Activated T-helper 1 cell treated with anti-CD3 and anti-CD28 coated beads, Interleukin-12 subunit alpha, Interleukin-12 subunit beta, Interleukin-2, Interleukin-4 antibody, amounts not matched to agents 30 ng/mL and 10 ng/mL and 1 ng/mL, durations not matched to agents 14 hours and 24 hours and 36 hours (primary cell): ENCODE data around the gene CCNJL. TPM values are rescaled to one million over a fixed set of nuclear protein-coding genes. Genes with fewer than 3 reads are reported as not detected.

ENCODE experiments used
- DNase-seq: peaks from one replicate; pipeline ENCODE4 v3.0.0; 2021; ENCODE audit warnings: low spot score
- H3K27ac Mint-ChIP-seq: one replicate; pipeline ENCODE4 v1.8.0; 2021; ENCODE audit warnings: mild to moderate bottlenecking, mixed read lengths
- H3K27me3 Mint-ChIP-seq: one replicate; pipeline ENCODE4 v1.8.0; 2022; ENCODE audit warnings: mild to moderate bottlenecking, moderate library complexity, mixed read lengths; ENCODE audit not compliant: insufficient read depth
- H3K36me3 Mint-ChIP-seq: one replicate; pipeline ENCODE4 v1.8.0; 2021; ENCODE audit warnings: low read depth, mixed read lengths
- H3K4me1 Mint-ChIP-seq: one replicate; pipeline ENCODE4 v1.8.0; 2021; ENCODE audit warnings: low read depth, mixed read lengths
- H3K4me3 Mint-ChIP-seq: one replicate; pipeline ENCODE4 v1.8.0; 2021; ENCODE audit warnings: mild to moderate bottlenecking, moderate library complexity, mixed read lengths
- H3K9me3 Mint-ChIP-seq: one replicate; pipeline ENCODE4 v1.8.0; 2021; ENCODE audit warnings: mixed read lengths
- intact Hi-C: fragments of 100-400 bp; cut with micrococcal nuclease; formaldehyde crosslinking; loops from one replicate; pipeline ENCODE4 v1.15.1; 2024
- total RNA-seq: library from RNA; stranded (reverse); gene quantifications from 2 replicates; pipeline ENCODE4 v1.2.3, GENCODE V29; 2022

The CCNJL gene
- total RNA-seq, 1 donor from 2014 or later: not detected

DNA sequence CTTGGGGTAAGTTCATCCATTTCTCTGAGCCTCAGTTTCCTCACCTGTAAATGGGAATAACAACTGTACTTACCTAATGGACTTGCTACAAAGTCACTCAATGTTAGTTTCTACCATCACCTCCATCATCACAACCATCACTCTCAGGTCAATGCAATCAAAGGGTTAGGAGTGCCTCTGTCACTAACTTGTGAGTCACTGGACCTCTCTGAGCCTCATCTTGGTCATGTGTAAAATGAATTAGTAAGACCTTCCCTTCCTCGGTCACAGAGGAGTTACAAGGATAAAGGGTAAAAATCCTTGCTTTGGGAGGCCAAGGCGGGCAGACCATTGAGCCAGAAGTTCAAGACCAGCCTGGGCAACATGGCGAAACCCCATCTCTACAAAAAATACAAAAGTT, 70.2 kb downstream of the CCNJL start:
- Mint-ChIP-seq H3K9me3 (no peaks in the 10 kb centered on the region), H3K4me1 (no peaks in the 10 kb centered on the region), H3K27ac (no peak overlapping the region), H3K4me3 (no peak overlapping the region), H3K36me3 (no peaks in the 10 kb centered on the region), H3K27me3 (no peaks in the 10 kb centered on the region)
- DNase-seq: no peak
- intact Hi-C loops: no loop called here

DNA sequence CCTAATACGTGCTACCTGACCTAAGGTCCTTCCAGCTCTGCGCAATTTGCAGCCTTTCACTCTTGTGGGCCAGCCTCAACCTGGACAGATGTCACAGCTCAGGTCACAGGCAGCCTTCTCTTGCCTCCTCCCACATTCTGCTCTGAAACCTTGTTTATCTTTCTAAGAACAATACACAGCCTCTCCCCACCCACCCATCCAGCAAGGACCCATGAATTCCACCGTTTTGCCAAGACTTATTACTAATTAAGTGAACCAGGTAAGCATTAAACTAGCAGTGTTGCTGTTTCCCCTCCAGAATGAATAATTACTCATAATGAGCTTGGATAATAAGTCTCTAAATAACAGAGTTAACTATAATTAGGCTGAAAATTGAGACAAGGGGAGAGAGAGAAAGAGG, 72.0 kb downstream of the CCNJL start:
- Mint-ChIP-seq H3K9me3 (no peaks in the 10 kb centered on the region), H3K4me1 (no peaks in the 10 kb centered on the region), H3K36me3 (no peaks in the 10 kb centered on the region), H3K4me3 (no peak overlapping the region), H3K27me3 (no peaks in the 10 kb centered on the region), H3K27ac (no peak overlapping the region)
- intact Hi-C loops: no loop called here
- DNase-seq: no peak

DNA sequence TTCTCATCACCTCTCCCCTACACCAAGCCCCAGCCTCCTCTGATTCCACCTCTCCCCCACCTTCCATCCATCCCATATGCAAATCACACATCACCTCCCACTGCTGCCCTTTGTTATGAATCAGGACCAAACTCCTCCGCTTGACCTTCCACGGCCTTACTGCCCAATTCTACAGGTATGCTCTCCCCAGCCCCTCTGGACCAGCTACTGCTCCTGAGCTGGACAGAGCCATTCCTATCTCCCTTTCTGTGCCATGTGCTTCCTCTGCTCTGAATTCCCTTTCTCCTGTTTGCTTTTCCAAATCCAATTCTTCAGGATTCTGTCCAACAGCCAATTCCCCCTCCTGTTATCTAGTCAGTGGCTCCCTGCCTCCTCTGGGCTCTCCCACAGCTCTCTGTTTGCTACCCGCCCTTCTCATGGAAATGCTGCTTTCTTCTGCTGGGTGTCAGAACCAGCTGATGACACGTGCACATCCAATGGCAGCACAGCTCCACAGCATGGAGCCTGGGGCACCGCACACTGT, 74.7 kb downstream of the CCNJL start:
- Mint-ChIP-seq H3K27me3 (no peaks in the 10 kb centered on the region), H3K36me3 (no peaks in the 10 kb centered on the region), H3K9me3 (no peaks in the 10 kb centered on the region), H3K4me3 (no peak overlapping the region), H3K27ac (no peak overlapping the region), H3K4me1 (no peaks in the 10 kb centered on the region)
- no peak for DNase-seq
- intact Hi-C loops: no loop called here

DNA sequence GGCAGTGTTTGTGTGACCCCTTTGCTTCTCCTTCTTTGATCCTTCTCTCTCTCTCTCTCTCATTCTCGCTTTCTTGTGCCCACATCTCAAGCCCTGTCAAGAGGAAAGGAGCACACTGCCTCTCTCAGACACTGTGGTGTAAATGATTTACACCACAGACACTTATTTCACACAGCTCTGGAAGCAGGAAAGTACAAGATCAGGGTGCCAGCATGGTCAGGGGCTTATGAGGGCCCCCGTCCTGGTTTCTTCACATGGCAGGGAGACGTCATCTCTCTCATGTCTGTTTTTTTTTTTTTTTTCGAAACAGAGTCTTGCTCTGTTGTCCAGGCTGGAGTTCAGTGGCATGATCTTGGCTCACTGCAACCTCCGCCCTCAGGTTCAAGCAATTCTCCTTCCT, 76.6 kb downstream of the CCNJL start:
- no peak for DNase-seq
- no peak overlapping the region for H3K4me3 Mint-ChIP-seq
- H3K27me3 Mint-ChIP-seq: no peaks in the 10 kb centered on the region
- no peaks in the 10 kb centered on the region for H3K4me1 Mint-ChIP-seq
- H3K36me3 Mint-ChIP-seq: no peaks in the 10 kb centered on the region
- intact Hi-C loops: no loop called here
- no peaks in the 10 kb centered on the region for H3K9me3 Mint-ChIP-seq
- H3K27ac Mint-ChIP-seq: no peak overlapping the region

DNA sequence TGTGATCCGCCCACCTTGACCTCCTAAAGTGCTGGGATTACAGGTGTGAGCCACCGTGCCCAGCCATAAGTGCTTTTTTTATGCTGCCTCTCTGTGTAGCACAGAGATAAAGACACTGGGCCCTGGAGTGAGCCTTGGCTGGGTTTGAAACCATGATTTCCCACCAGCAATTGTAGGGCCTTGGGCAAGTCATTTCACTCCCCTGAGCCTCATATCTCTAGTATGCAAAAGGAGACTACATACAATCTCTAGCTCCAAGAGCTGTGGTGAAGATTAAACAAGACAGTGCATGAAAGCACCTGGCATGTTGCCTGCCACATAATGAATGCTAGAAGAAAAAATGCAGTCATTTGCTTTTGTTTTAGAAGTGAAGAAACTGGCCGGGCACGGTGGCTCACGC, 79.1 kb downstream of the CCNJL start:
- no peak for DNase-seq
- no peaks in the 10 kb centered on the region for H3K27me3 Mint-ChIP-seq

DNA sequence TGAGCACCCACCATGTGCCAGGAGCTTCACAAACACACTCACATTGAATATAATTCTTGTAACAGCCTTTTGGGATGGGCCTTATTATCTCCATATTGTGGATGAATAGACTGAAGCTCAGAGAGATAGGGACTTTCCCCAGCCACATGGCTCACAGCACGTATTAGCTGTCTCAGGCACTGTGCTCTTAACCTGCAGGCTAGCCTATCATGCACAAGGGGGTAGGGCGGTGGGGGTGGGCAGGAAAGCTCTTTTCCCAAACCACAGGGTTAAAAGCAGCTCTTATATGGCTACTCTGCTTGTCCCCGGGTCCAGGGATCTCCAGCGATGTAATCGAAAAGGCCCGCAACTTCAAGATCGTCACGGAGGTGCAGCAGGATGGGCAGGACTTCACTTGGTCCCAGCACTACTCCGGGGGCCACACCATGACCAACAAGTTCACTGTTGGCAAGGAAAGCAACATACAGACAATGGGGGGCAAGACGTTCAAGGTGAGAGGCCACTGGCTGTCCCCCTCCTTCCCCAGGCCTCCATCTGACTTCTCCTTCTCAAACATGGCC, 80.5 kb downstream of the CCNJL start:
- no peaks in the 10 kb centered on the region for H3K27me3 Mint-ChIP-seq
- H3K36me3 Mint-ChIP-seq: no peaks in the 10 kb centered on the region
- H3K27ac Mint-ChIP-seq: no peak overlapping the region
- intact Hi-C loops: no loop called here
- H3K9me3 Mint-ChIP-seq: no peaks in the 10 kb centered on the region
- H3K4me3 Mint-ChIP-seq: no peak overlapping the region
- no peak for DNase-seq
- no peaks in the 10 kb centered on the region for H3K4me1 Mint-ChIP-seq

More for the DNA sequence above, 79.1 kb downstream of the CCNJL start:
- no peaks in the 10 kb centered on the region for H3K9me3 Mint-ChIP-seq
- no peak overlapping the region for H3K4me3 Mint-ChIP-seq
- H3K36me3 Mint-ChIP-seq: no peaks in the 10 kb centered on the region
- H3K4me1 Mint-ChIP-seq: no peaks in the 10 kb centered on the region
- no peak overlapping the region for H3K27ac Mint-ChIP-seq
- intact Hi-C loops: no loop called here

DNA sequence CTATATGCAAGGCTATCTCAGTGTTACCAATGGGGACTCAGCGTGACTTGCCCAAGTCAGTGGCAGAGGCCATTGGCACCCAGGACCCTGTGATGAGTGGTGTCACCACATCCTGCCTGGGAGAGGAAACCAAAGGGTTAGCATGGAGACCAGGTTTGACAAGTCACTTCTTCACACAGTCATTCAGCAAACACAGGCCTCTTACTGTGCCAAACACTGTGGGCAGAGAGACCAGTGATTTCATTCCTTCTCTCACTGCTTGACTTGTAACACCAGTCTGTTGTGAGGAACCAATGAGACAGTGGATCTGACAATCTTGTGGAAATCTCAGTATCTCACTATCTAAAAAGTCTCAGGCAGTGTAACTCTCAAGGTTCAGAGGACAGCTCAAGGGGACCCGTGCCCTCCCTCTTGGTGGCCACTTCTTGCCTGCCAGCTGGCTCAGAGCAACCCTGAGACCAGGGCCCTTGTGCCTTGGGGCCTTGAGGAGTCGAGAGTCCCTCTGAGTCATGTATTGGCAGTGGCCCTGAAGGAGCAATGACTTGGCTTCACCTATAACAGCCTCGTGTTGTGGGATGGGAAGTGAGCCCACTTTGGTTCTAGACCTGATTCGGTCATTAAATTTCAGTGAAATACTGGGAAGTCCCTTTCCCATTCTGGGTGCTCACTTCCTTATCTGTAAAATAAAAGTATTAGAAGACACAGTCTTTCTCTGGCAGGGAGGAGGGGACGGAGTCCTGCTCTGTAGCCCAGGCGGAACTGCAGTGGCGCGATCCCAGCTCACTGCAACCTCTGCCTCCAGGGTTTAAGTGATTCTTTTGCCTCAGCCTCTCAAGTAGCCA, 81.5 kb downstream of the CCNJL start:
- no peak overlapping the region for H3K27ac Mint-ChIP-seq
- H3K27me3 Mint-ChIP-seq: no peaks in the 10 kb centered on the region
- no peak overlapping the region for H3K4me3 Mint-ChIP-seq
- H3K4me1 Mint-ChIP-seq: no peaks in the 10 kb centered on the region
- no peaks in the 10 kb centered on the region for H3K36me3 Mint-ChIP-seq
- intact Hi-C loops: no loop called here
- no peak for DNase-seq
- H3K9me3 Mint-ChIP-seq: no peaks in the 10 kb centered on the region

DNA sequence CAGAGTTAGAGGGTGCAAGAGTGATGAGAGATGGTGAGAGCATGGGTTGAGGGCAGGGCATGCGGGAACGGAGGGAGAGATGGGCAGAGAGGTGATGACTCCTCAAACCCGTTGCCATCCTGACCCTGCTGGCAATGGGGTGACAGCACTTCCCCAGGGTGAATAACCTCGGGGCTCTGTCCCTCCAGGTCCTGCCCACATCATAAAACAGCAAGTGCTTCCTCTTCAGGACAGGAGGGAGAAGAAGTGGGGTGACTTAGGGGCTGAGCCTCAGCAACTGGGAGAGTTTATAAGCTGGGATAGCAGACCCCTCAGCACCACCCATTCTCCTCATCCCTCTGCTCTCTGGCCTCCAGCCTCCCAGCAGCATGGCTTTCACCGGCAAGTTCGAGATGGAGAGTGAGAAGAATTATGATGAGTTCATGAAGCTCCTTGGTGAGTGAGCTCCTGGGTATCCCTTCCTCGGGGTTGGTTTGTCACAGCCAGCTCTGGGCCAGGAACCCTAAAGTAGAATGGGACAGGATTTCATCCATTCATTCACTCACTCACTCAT, 83.1 kb downstream of the CCNJL start, which contains the start of gene FABP6:
TSS of gene FABP6 (plus strand) at position 317 of the 553 bp plus-strand sequence. CDS start at position 369, 52 bp downstream.
- H3K4me1 Mint-ChIP-seq: no peaks in the 10 kb centered on the region
- no peak within 1 kb of the TSS for H3K27ac Mint-ChIP-seq
- no peak for DNase-seq
- no peak within 1 kb of the TSS for H3K4me3 Mint-ChIP-seq
- H3K27me3 Mint-ChIP-seq: no peaks in the 10 kb centered on the region
- no peaks in the 10 kb centered on the region for H3K36me3 Mint-ChIP-seq
- no peaks in the 10 kb centered on the region for H3K9me3 Mint-ChIP-seq
- intact Hi-C loops: no loop called here

DNA sequence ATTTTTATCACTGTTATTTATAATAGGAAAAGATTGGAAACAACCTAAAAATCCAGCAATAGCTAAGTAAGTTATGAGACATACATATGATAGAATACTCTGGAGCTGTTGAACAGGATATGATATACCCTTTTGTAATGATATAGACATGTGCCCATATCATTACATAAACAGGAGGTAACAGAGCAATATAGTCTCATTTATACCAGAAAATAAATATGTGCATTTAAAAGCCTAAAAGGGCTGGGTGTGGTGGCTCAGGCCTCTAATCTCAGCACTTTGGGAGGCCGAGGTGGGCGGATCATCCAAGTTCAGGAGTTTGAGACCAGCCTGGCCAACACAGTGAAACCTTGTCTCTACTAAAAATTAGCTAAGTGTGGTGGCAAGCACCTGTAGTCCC, 85.4 kb downstream of the CCNJL start:
- Mint-ChIP-seq H3K27me3 (no peaks in the 10 kb centered on the region), H3K36me3 (no peaks in the 10 kb centered on the region), H3K9me3 (no peaks in the 10 kb centered on the region), H3K27ac (no peak overlapping the region), H3K4me1 (no peaks in the 10 kb centered on the region), H3K4me3 (no peak overlapping the region)
- DNase-seq: no peak
- intact Hi-C loops: no loop called here

DNA sequence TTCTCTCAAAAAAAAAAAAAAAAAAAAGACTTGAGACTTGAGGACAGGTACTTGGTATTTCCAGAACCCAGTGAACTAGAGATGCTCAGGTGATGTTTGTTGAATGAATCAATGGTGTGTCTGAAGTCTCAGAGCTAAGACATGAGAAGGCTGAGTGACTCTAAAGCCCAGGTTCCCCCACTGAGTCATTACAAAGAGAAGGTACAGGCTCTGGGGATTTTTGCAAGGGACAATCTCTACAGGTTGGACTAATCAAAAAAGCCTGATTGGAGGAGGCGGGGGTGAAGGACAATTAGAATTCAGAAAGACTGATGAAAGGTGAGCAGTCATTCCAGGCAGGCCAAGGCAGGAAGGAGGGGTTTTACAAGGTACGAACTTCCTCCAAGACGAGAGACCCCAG, 91.3 kb downstream of the CCNJL start:
- no peak overlapping the region for H3K4me3 Mint-ChIP-seq

DNA sequence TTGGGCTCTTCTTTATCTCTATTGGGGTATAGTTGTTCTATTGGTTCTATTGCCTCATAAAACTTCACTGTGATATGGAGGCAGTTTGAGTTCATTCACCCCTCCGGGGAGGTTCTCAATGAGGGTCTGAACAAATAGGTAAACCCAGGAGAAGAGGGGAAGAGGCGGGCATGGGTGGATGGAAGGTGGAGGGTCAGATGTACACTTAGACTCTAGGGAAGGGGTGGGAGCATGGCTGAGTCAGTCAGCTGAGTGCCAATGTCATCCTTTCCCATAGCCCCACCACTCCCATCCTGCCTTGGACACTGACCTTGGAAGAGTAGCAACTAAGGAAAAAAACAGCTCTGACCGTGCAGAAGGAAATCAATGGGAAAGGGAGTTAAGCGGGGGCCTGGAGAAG, 93.0 kb downstream of the CCNJL start:
- no peaks in the 10 kb centered on the region for H3K4me1 Mint-ChIP-seq
- H3K4me3 Mint-ChIP-seq: no peak overlapping the region
- H3K27ac Mint-ChIP-seq: no peak overlapping the region
- H3K27me3 Mint-ChIP-seq: peaks cover 4% of the 10 kb centered on the region
- no peak for DNase-seq
- no peaks in the 10 kb centered on the region for H3K36me3 Mint-ChIP-seq
- intact Hi-C loops: no loop called here
- H3K9me3 Mint-ChIP-seq: no peaks in the 10 kb centered on the region

More for the DNA sequence above, 91.3 kb downstream of the CCNJL start:
- no peaks in the 10 kb centered on the region for H3K4me1 Mint-ChIP-seq
- H3K9me3 Mint-ChIP-seq: no peaks in the 10 kb centered on the region
- intact Hi-C loops: no loop called here
- DNase-seq: no peak
- peaks cover 2% of the 10 kb centered on the region for H3K27me3 Mint-ChIP-seq
- H3K36me3 Mint-ChIP-seq: no peaks in the 10 kb centered on the region
- H3K27ac Mint-ChIP-seq: no peak overlapping the region

DNA sequence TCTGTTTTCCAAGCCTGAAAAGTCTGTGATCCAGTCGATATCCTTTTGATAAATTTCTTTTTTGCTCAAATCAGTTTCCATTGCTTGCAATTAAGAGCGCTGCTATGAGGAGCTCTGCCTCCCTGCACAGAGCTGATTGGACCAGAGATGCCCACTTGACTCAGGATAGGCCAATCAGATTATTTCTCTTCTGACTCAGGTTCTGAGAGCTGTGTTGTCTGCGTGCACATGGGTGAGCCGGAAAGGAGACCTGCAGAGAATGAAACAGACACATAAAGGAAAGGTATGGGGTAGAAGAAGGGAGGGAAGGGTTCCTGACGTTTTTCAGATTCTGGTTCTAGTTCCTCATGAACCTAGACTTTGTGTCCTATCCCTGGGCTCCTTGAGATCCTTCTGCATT, 98.8 kb downstream of the CCNJL start:
- intact Hi-C loops: no loop called here
- Mint-ChIP-seq H3K27me3 (peaks cover 2% of the 10 kb centered on the region), H3K4me1 (no peaks in the 10 kb centered on the region), H3K27ac (no peak overlapping the region), H3K4me3 (no peak overlapping the region), H3K9me3 (no peaks in the 10 kb centered on the region), H3K36me3 (no peaks in the 10 kb centered on the region)
- DNase-seq: no peak

DNA sequence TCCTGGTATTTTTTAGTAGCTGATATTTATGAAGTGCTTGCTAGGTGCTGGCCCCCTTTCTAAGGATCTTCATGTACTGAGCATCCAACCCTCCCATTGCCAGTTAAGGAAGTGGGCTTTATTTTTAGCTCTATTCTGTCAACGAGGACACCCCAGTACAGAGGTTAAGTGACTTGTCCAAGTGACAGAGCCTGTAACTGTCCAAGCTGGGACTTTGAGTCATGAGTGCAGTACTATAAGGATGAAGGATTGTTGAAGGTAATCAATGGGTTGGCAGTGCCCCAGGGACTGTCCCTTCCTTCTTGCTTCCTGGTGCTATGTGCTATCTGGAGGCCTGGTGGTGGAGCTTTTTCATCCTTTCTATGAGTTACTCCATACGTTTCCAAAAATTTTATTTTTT, 101.0 kb downstream of the CCNJL start:
- Mint-ChIP-seq H3K27ac (no peak overlapping the region), H3K4me1 (no peaks in the 10 kb centered on the region), H3K4me3 (no peak overlapping the region), H3K27me3 (peaks cover 4% of the 10 kb centered on the region), H3K36me3 (no peaks in the 10 kb centered on the region), H3K9me3 (no peaks in the 10 kb centered on the region)
- intact Hi-C loops: no loop called here
- no peak for DNase-seq
